H9 (cell line): ENCODE measurements around the gene GHRHR. TPM values are rescaled to one million over a fixed set of nuclear protein-coding genes. Genes with fewer than 3 reads are reported as not detected.

Source experiments
- DNase-seq: peaks from one replicate; pipeline ENCODE4 v3.0.0-alpha.2; 2017
- H2AFZ ChIP-seq: one replicate; pipeline ENCODE4 v1.6.1; 2013; ENCODE audit warnings: mild to moderate bottlenecking, low read length, control low read depth, moderate library complexity
- H2AK5ac ChIP-seq: 2 replicates; pipeline ENCODE4 v1.6.1; 2013; ENCODE audit warnings: low read length, control low read depth, mixed read lengths; ENCODE audit not compliant: insufficient read length
- H2BK120ac ChIP-seq: one replicate; pipeline ENCODE4 v1.6.1; 2013; ENCODE audit warnings: low read depth, mild to moderate bottlenecking, low read length, control low read depth, inconsistent platforms; ENCODE audit not compliant: poor library complexity, severe bottlenecking
- H2BK12ac ChIP-seq: 2 replicates; pipeline ENCODE4 v1.6.1; 2013; ENCODE audit warnings: low read length, control low read depth, mixed read lengths, low read depth; ENCODE audit not compliant: insufficient read length
- H2BK15ac ChIP-seq: 2 replicates; pipeline ENCODE4 v1.6.1; 2013; ENCODE audit warnings: low read depth, low read length, control low read depth
- H2BK20ac ChIP-seq: one replicate; pipeline ENCODE4 v1.6.1; 2013; ENCODE audit warnings: low read depth, mild to moderate bottlenecking, low read length, control low read depth, inconsistent platforms; ENCODE audit not compliant: poor library complexity, severe bottlenecking
- H2BK5ac ChIP-seq: 2 replicates; pipeline ENCODE4 v1.6.1; 2013; ENCODE audit warnings: low read length, control low read depth, mixed read lengths; ENCODE audit not compliant: insufficient read length
- H3K14ac ChIP-seq: 2 replicates; pipeline ENCODE4 v1.6.1; 2013; ENCODE audit warnings: low read length, control low read depth; ENCODE audit not compliant: insufficient read depth
- H3K18ac ChIP-seq: 2 replicates; pipeline ENCODE4 v1.6.1; 2013; ENCODE audit warnings: low read depth, mild to moderate bottlenecking, mixed read lengths, low read length, control low read depth; ENCODE audit not compliant: insufficient read length
- H3K23ac ChIP-seq: 2 replicates; pipeline ENCODE4 v1.6.1; 2013; ENCODE audit warnings: low read length, control low read depth, mixed read lengths, low read depth; ENCODE audit not compliant: insufficient read length
- H3K23me2 ChIP-seq: 2 replicates; pipeline ENCODE4 v1.6.1; 2013; ENCODE audit warnings: low read depth, mild to moderate bottlenecking, mixed read lengths, low read length, control low read depth; ENCODE audit not compliant: insufficient read length, poor library complexity, severe bottlenecking
- H3K27ac ChIP-seq: 2 replicates; pipeline ENCODE4 v1.5.1; 2013; ENCODE audit warnings: low read length, control low read depth, mixed read lengths, low read depth; ENCODE audit not compliant: insufficient read length
- H3K27me3 ChIP-seq: 2 replicates; pipeline ENCODE4 v1.6.1; 2013; ENCODE audit warnings: low read length, control low read depth, inconsistent platforms; ENCODE audit not compliant: insufficient read depth
- H3K4ac ChIP-seq: 2 replicates; pipeline ENCODE4 v1.6.1; 2013; ENCODE audit warnings: low read depth, mild to moderate bottlenecking, control low read depth, inconsistent platforms, low read length, moderate library complexity
- H3K4me1 ChIP-seq: 2 replicates; pipeline ENCODE4 v1.6.1; 2013; ENCODE audit warnings: low read length, control low read depth, inconsistent platforms; ENCODE audit not compliant: insufficient read depth
- H3K4me2 ChIP-seq: 2 replicates; pipeline ENCODE4 v1.6.1; 2013; ENCODE audit warnings: low read length, control low read depth, mixed read lengths; ENCODE audit not compliant: insufficient read length, insufficient read depth
- H3K56ac ChIP-seq: 2 replicates; pipeline ENCODE4 v1.6.1; 2013; ENCODE audit warnings: low read depth, mild to moderate bottlenecking, mixed read lengths, low read length, control low read depth; ENCODE audit not compliant: insufficient read length
- H3K79me1 ChIP-seq: 2 replicates; pipeline ENCODE4 v1.6.1; 2013; ENCODE audit warnings: low read depth, mild to moderate bottlenecking, moderate library complexity, low read length, control low read depth, inconsistent platforms; ENCODE audit not compliant: insufficient read depth, poor library complexity, severe bottlenecking
- H3K79me2 ChIP-seq: 2 replicates; pipeline ENCODE4 v1.6.1; 2013; ENCODE audit warnings: low read length, control low read depth, inconsistent platforms; ENCODE audit not compliant: insufficient read depth
- H3K9ac ChIP-seq: 2 replicates; pipeline ENCODE4 v1.6.1; 2013; ENCODE audit warnings: low read length, control low read depth, mixed read lengths; ENCODE audit not compliant: insufficient read length; ENCODE audit errors: extremely low read depth
- H3K9me3 ChIP-seq: one replicate; pipeline ENCODE4 v1.6.1; 2013; ENCODE audit warnings: low read depth, low read length, inconsistent platforms; ENCODE audit not compliant: control insufficient read depth
- H3T11ph ChIP-seq: one replicate; pipeline ENCODE4 v1.6.1; 2013; ENCODE audit warnings: mild to moderate bottlenecking, low read length, control low read depth, inconsistent platforms
- H4K20me1 ChIP-seq: one replicate; pipeline ENCODE4 v1.6.1; 2013; ENCODE audit not compliant: control insufficient read depth, insufficient read length, insufficient read depth
- H4K5ac ChIP-seq: 2 replicates; pipeline ENCODE4 v1.6.1; 2013; ENCODE audit warnings: low read depth, mild to moderate bottlenecking, mixed read lengths, low read length, control low read depth; ENCODE audit not compliant: insufficient read length
- H4K8ac ChIP-seq: replicated peaks from 2 replicates; pipeline ENCODE4 v1.6.1; 2013; ENCODE audit warnings: low read length, control low read depth, mixed read lengths, low read depth; ENCODE audit not compliant: insufficient read length
- H4K91ac ChIP-seq: 2 replicates; pipeline ENCODE4 v1.6.1; 2013; ENCODE audit warnings: low read depth, mild to moderate bottlenecking, moderate library complexity, mixed read lengths, low read length, control low read depth; ENCODE audit not compliant: insufficient read length
- H3K27ac Mint-ChIP-seq, 3 experiments: 2 replicates in 2 of 3; 3 replicates in 1 of 3; pipeline ENCODE4 v1.8.0; 2020 to 2021; ENCODE audit warnings: mixed read lengths in 3 of 3, mild to moderate bottlenecking in 1 of 3, moderate library complexity in 1 of 3
- H3K27me3 Mint-ChIP-seq: 2 replicates; pipeline ENCODE4 v1.8.0; 2021; ENCODE audit warnings: low read depth, mild to moderate bottlenecking, moderate library complexity, mixed read lengths
- H3K36me3 Mint-ChIP-seq, 3 experiments: 2 replicates in 2 of 3; 3 replicates in 1 of 3; pipeline ENCODE4 v1.8.0; 2020 to 2021; ENCODE audit warnings: low read depth in 3 of 3, mixed read lengths in 3 of 3; ENCODE audit not compliant: insufficient read depth in 1 of 3
- H3K4me1 Mint-ChIP-seq, 2 experiments: 2 replicates each; pipeline ENCODE4 v1.8.0; 2020; ENCODE audit warnings: mixed read lengths in 2 of 2
- H3K4me3 Mint-ChIP-seq, 2 experiments: 2 replicates in 1 of 2; 3 replicates in 1 of 2; pipeline ENCODE4 v1.8.0; 2020 to 2021; ENCODE audit warnings: mild to moderate bottlenecking in 2 of 2, mixed read lengths in 2 of 2, moderate library complexity in 1 of 2
- H3K9me3 Mint-ChIP-seq, 2 experiments: 2 replicates in 1 of 2; 3 replicates in 1 of 2; pipeline ENCODE4 v1.8.0; 2020; ENCODE audit warnings: mild to moderate bottlenecking in 2 of 2, mixed read lengths in 2 of 2, moderate library complexity in 1 of 2
- CTCF ChIP-seq: fragments of 200-600 bp; sonication (generic); conservative IDR thresholded peaks from 3 replicates; pipeline ENCODE4 v1.8.0; 2021; ENCODE audit warnings: antibody characterized with exemption, mild to moderate bottlenecking
- WGBS: extraction: QIAGEN DNeasy Blood & Tissue Kit; methylation state at CpG from one replicate; pipeline ENCODE4 v1.1.7; 2013; ENCODE audit warnings: missing lambda C conversion rate, low lambda C conversion rate, mixed read lengths; ENCODE audit not compliant: insufficient read length; ENCODE audit errors: extremely low coverage; 5-methylcytosine and 5-hydroxymethylcytosine counted together
- total RNA-seq: library from RNA; stranded (reverse); gene quantifications from 2 replicates; pipeline ENCODE4 v1.2.1, GENCODE V29; 2021

Gene GHRHR
- total RNA-seq, 1 experiment from 2014 or later, result 7.4 TPM

DNA sequence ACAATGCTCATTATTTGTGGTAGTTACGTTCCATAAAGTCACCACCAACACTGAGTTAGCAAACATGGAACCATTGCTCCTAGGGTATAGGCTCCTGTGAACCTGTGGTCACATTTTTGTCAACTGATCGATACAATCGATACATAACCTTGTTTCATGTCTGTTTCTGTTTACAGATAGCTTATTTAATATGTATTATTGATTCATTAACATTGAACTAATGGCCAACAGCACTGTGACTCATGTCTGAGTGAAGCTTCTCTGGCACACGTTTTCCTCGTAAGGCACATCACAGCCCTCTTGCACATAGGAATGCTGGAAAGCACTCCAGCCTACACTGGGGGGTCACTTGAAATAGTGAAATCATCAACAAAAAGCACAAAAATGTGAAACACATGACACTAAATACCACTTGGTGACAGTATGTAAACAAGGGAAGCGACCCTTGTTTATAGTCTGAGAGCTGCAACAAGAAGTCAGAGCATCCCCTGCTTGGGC, 27.0 kb downstream of the GHRHR start:
- no CpG with 5 or more reads among the region's 6 CpGs for WGBS

More for the DNA sequence above, 27.0 kb downstream of the GHRHR start:
- Histone ChIP-seq H3K4me2 (no peak overlapping the region), H3K27ac (no peak overlapping the region), H4K20me1 (no peaks in the 10 kb centered on the region), H3K14ac (no peak overlapping the region), H3K18ac (no peak overlapping the region), H3K79me1 (no peaks in the 10 kb centered on the region), H2BK20ac (no peak overlapping the region), H3K79me2 (no peaks in the 10 kb centered on the region), H3K27me3 (no peaks in the 10 kb centered on the region; the same call in 1 of the 2 replicates), H4K91ac (no peak overlapping the region), H2BK120ac (no peak overlapping the region), H2BK15ac (no peak overlapping the region), H3K23me2 (peaks cover 3% of the 10 kb centered on the region), H3K23ac (no peak overlapping the region), H2AK5ac (no peak overlapping the region), H4K5ac (no peak overlapping the region), H2BK5ac (no peak overlapping the region), H2AFZ (no peak overlapping the region), H3T11ph (no peak overlapping the region), H4K8ac (no peak overlapping the region), H3K4me1 (peaks cover 4% of the 10 kb centered on the region; the same call in 1 of the 2 replicates), H3K4ac (no peak overlapping the region), H3K9me3 (no peaks in the 10 kb centered on the region), H3K9ac (no peak overlapping the region), H3K56ac (no peak overlapping the region), H2BK12ac (no peak overlapping the region)
- H3K27me3 Mint-ChIP-seq, result peaks cover 32% of the 10 kb centered on the region
- peaks cover 10 to 22% (median 13%) of the 10 kb centered on the region in 3 experiments for H3K36me3 Mint-ChIP-seq
- DNase-seq, result no peak
- H3K4me1 Mint-ChIP-seq, result peaks cover 46 to 49% of the 10 kb centered on the region in 2 experiments
- peaks cover 3 to 4% of the 10 kb centered on the region in 2 experiments; a peak in 3 of 5 replicates for H3K9me3 Mint-ChIP-seq
- no peak for TF ChIP-seq CTCF
- H3K27ac Mint-ChIP-seq, result no peak overlapping the region
- no peak overlapping the region for H3K4me3 Mint-ChIP-seq
